KG1 (cell line): ENCODE measurements around the gene AK9.
A peak's percentile ranks its signal among the peaks of the same experiment; 100 is the strongest.

Source experiments
- DNase-seq: peaks from one replicate; lab custom pipeline; 2025; lab: John Stamatoyannopoulos, UW

The AK9 gene

DNA sequence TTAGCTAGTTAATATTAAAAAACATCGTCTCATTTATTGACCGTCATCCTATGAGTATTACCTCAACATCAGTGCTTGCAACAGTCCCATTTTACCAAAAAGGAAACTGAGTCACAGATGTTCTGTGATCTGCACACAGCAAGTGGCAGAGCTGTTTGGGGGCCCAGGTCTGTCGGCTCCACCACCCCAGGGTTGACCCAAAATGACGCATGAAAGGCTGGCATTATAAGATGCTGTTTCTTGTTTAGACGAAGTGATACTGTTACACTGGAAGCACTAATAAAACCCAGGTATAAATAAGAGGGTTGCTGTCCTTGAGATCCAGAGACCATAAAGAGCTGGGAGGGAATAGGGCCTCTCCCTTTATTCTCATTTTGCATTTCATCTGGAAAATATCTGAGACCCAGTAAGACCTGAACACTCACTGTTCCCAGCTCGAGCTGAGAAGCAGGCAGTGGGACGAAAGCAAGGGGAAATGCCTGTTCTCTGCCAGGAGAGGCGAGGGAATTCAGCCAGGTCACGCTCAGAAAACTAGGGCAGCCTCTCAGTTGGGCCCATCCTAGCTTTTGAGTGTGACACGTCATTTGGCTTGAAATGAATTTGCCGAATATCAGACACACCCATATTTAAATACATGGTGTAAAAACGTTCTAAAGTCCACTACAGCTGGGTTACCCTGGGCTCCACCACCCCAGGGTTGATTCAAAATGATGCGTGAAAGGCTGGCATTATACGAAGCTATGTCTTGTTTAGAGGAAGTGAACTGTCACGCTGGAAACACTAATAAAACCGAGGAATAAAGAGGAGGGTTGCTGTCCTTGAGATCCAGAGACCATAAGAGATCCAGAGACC is 234.1 kb downstream of the AK9 start:
- DNase-seq = no peak

DNA sequence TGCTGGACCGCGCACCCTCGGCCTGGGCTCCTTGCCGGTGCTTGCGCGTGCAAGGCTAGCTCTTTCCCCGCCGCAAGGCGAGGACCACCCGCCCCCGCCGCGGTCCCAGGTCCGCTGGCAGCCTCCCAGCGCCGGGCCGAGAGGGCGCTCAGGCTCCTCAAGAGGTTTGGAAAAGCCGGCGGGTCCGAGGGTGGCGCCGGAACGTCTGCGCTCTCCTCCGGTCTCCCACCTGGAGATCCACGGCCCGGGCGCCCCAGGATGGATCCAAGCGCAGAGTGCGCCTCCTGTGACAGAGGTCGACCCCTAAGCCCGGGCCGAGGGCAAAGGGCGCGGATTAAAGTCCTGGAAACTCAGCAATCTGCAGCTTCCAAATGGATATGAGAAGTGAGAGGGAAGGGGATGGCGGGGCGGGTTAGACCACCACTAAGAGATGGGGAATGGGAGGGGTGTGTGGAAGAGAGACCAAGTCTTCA is 234.9 kb downstream of the AK9 start:
- no peak for DNase-seq

DNA sequence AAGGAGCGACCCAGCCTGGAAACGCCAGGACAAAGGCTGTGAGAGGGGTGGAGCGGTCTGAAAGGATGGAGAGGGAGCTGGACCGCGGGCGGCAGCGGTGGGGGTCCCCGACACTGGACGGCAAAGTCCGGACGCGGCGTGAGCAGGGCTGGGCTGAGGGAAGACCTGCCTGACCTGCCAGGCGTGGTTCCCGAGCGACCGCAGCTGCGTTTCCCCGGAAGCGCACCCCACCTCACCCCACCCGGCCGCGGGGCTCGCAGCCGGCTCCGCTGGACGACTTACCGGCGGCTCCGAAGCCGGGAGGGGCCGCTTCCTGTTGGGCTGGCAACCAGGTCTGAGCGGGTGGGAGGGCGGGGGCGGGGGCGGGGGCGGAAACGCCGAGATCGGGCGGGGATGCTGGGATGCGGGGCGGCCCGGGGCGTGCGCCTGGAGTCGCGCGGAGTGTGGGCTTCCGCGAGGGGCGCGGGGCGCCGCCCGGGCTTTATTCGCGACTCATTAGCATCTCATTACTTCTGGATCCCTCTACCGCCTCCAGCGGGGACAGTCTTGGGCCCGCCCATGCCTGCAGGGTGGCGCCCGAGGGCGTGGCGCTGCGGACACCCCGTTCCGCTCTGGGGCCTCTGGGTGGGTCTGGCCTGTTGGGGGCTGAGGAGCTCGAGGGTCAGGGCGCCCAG is 235.4 kb downstream of the AK9 start, which contains the start of gene MICAL1:
Gene MICAL1, minus strand, starts transcription at position 336 of the 674 bp plus-strand sequence. CDS start 1,576 bp downstream, outside the sequence.
- DNase-seq = peak; percentile 41

DNA sequence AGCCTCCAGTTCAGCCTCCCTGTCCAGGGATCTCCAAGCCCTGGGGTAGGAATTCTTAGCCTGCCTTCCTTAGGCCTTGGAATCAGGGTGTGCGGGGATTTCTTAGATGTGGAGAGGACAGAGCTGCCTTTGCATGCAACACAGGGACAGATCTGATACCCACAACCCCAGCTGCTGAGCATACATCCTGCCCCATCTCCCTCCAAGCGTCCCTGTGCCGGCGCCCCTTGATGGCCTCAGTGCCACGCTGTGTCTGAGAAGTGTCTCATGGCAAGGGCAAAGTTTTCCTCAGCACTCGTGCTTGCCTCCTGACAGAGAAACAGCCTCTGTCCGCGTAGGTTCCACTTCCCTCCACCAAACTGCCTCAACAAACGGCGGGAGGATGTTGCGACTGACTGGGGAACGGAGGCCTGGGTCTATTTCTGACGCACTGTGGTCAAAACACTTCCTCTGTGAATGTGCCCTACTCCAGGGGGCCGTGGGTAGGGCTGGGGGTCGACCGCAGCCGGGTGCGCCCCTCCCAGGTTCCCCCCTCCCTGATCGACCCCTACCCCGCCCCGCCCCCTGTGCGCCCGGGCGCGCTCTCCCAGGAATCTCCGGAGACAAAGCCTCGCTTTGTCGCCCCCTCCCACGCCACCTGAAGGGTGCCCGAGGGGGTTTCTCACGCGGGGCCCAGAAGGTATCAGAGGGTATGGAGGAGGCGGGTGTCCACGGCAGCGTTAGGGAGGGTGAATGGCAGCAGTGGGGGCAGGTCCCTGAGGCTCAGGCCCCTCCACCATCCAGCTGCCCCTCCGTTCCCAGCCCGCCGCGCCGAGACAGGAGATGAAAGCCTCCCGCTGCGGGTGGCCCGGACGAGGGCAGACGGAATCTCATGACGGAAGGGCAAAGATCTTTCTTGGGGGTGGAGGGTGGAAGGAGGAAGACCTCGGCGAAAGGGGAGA is 236.2 kb downstream of the AK9 start:
- peak; percentile 76 for DNase-seq

DNA sequence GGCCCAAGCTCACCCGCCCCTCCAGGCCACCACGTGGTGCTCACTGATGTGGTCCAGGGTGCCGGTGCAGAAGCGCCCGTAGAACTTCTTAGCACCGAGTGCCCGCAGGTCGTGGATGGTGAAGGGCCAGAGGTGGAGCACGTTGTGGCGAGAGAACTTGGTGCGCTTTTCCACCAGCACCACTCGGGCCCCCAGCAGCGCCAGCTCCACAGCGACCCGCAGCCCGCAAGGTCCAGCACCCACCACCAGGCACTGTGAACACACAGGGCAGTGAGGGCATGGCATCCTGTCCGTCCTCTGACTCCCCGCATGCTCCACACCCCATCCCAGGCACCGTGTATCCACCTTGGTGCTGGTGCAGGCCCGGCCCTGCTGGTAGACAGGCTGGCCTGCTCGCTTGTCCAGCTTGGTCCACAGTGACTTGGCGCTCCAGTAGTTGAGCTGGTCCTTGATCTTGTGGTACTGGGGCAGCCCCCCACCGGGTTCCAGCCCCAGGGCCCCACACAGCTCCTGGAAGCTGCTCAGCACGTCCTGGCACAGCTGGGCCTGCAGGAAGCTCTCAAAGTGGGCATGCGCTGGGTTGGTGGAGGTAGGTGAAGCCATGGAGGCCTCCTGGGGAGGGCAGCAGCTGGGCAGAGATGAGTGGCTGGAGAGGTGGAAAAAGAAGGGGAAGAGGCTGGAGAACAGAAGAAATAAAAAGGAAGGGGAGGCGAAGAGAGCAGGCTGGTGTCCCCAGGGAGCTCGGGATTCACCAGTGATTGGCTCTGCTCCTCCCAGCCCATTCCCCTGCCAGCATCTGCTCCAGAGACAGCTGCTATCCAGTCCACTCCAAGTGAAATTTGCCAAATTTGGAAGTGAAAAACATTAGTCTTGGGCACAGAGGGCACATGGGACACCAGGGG is 237.2 kb downstream of the AK9 start:
- no peak for DNase-seq

DNA sequence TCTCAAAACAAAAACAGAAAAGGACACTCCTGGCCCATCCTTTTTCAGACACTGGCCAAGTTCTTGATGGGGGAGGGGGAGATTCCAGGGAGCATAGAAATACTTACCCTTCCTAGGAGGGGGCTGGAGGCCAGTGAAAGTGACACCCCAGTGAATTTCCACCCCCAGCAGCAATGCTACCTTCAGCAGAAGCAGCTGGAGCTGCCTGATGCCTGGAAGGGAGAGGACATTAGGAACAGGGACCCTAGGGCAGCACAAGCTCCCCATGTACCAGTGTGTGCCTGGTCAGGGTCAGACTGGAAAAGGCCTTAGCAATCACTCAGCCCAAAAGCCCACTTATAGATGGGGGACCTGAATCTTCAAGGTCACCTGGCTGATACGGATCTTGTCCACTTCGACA is 237.8 kb downstream of the AK9 start:
- DNase-seq = no peak

DNA sequence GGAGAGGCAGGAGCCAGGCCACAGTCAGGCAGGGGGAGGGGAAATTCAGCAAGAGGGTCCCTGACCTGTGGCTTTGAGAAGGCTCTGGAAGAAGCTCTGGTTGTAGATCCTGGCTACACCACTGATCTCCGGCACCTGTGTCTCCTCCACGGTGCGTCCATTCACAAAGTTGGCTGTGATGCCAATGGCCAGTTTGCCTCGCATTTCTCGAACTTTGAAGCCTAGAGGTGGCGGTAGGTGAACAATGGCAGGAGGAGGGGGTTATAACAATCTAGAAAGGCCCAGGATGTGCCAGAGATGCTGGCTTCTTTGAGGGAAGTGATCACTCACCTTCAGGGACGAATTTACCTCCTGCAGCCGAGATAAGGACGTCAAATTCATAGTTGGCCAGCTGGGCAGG is 238.8 kb downstream of the AK9 start:
- DNase-seq = no peak

DNA sequence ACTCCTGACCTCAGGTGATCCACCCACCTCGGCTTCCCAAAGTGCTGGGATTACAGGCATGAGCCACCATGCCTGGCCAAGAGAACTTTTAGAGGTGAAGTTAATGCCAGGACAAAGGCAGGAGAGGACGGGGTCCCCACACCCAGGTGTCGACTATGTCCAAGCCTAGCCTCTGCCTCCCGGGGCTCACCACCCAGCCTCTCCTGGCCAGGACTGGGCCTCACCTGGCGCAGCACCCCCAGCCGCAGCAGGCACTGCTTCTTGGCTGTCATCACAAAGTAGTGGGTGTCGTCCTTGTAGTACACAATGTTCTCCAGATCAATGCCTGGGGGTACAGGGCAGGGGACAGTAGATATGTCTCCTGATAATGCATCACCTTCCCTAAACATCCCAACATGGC is 239.6 kb downstream of the AK9 start:
- no peak for DNase-seq

DNA sequence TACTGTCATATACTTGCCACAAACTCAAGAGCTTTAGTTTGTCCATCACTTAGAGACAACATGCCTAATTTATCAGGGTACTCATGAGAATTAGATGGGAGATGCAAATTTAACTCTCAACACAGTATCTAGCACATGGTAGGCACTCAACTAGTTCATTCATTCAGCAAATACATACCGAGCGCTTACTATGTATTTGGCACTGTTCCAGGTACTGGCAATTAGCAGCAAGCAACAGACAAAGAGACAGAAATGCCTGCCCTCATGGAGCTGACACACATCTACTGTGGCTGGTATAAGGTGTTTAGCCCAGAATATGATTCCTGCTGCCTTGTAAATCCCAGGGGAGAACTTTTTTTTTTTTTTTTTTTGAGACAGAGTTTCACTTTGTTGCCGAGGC is 240.2 kb downstream of the AK9 start:
- no peak for DNase-seq

DNA sequence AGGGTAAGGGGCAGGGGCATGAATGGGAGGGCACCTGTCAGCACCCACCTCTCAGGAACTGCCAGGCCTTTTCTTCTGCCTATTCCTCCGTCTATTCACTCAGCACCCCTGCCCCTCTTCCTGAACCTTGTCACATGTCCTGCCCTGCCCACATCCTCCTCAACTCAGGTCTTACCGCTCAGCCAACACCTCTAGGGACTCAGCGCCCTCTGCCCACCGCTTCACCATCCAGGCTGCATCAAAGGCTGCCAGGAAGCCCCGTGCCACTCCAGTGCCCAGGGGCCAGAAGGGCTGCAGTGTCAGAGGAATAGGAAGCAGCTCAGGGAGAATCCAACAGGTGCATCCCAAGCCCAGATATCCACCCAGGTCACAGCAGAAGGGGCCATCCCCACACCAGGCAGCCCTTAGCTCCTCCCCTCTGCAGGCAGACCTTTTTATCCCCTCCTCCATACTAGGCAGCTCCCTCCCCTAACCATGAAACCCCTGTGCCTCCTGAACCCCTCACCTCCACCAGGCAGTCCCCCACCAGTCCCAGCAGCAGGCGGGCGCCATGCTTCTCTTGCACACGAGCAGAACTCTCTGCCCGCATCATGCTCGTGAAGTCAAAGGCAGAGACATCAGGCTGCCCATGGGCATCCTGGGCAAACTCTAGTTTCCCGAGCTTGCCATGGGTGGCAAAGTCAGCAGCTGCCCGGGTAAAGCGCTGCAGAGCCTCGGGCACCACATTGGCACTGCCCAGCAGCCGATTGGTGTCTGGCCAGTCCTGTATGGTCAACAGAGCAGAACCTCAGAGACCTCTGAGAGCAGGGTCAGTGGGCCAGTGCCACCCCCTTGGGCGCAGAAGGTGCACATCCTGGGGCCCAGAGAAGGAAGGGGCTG is 241.0 kb downstream of the AK9 start:
- DNase-seq = no peak

DNA sequence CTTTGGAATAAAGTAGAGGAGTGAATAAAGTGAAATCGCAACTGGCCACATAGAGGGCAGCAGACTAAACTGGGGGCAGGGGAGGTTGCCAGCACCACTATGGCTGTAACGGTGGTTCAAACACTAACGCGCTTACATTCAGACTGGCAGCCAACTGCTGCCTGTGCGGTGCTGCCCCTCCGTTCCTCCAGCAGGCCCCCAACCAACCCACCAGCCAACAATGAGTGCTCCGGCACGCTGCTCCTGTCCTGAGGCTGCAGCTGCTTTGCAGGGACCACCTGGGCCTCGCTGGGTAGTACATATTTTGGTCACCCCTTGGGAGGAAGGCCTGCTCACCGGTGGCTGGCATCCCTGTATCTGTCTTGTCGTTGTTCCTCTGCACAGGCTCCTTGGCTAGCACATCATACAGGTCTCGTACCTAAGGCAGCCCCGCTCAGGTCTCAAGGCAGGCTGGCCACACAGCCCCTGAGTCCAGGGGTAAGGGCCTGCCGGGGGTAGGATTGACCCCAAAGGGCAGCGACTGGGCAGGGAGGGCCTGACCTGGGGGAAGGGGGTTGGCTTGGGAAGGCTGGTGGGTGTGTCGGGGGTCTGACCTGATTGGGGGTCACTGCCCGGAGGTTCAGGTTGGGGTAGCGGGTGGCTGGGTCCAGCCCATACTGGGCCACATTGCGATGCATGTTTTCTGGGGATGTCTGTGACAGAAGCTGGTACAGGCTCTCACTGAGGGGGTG is 241.8 kb downstream of the AK9 start:
- DNase-seq = no peak

DNA sequence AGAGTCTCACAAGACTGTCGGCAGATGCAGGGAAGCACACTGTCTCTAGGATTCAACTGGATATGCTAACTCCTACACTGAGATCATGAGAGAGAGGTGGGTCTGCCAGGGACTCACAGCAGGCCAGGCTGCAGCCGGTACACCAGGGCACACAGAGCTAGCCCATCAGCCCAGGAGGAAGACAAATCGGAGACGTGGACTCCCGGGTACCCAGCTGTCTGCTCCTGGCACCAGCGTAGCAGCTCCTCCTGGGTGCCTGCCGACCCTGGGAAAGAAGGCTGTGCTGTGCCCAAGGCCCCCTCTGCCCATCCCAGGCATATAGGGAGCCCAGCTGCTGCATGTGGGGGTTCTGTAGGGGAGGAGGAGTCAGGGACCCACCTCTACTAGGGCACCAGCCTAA is 242.4 kb downstream of the AK9 start:
- no peak for DNase-seq

DNA sequence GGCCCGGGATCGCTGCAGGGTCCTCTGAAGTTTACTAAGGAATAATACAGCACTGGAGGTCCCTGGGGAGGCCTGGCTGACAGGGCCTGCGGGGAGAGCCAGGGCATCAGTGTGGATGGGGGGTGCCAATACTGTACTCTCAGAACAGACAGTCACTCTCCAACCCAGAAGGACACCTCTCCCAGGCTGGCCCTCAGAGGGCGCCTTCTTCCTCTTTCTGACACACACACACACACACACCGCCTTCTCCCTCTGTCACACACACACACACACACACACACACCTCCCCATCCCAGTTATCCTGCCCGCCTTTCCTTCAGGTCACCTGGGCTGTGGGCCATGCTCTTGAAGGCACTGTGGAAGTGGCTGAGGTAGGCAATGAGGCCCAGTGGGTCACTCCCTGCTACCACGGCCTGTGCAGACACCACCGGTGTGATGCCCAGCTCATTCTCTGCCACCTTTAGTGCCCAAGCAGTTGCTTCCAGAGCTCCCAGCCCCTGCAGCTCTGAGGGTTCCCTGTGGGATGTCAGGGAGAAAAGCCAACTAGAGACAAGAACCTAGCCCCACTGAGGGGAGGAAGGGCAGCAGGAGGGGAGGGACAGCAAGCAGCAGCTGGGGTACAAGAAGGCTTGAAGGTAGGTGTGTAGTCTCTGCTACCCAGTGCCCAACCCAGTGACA is 243.0 kb downstream of the AK9 start:
- DNase-seq = no peak

DNA sequence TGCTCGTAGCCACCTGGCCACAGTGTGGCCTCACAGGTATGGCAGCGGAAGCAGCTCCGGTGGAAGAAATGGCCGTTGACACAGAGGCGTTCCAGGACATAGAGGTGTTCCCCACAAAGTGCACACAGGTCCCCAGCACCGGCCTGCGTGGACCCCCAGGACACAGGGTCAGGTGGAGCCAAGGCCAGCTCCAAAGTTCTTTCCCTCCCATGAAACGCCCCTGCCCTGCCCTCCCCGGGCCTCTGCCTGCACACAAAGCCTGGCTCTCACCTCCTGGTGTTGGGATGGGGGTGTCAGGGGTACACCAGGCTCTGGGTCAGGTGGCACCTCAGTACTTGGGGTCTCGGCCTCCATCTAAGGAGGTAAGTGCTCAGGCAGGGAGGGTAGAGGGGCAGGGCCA is 243.9 kb downstream of the AK9 start:
- no peak for DNase-seq

DNA sequence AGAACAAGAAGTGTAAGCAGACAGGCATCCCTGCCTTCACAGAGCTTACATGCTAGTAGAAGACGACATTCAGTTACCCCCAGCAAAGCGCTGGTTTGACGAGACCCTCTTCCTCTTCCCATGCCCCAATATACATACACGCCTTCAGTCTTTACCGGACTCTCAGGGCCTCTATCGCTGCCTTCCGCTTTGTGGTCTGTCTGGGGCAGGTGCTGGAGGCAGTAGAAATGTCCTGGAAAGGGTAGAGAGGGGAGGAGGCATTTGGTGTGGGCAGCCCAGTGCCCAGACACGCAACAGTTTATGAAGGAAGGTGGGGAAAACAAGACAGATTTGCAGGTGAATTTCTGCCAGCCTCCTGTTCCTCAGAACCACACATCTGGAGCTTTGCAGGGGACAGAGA is 244.5 kb downstream of the AK9 start:
- no peak for DNase-seq

DNA sequence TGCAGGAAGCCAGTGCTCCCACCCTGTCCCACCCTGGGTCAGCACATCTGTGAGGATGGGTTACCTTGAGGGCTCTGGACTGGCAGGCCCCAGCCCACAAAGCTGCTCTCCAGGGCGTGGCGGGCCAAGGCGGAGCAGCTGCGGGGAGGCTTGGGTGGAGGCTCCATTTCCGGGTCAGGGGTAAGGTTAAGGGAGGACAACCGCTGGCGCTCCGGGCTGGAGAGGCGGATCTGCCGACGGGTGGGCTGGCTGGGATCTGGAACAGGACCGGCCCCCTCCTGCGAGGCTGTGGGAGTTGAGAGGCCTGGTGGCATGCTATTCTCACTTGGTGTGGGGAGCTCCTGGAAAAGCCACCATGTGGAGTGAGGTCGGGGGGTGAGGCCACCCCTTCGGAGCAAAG is 244.9 kb downstream of the AK9 start:
- no peak for DNase-seq

DNA sequence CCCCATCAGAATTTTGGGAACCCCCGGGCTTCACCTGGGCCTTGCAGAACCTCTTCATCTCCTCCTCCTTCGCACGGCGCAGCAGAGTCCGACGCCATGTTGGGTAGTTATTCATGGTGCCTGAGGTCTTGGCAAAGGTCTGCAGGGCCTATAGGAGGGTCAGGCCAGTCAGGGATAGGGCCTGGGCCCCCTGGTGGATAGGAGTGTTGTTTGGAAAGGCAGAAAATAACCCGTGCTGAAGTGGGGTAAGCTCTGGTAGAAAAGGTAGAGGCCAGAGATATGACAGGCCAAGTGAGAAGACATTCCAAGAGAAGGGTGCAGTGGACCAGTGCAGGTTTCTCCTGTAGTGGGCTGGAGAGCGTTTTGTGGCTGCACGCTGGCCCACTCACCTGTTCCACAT is 245.6 kb downstream of the AK9 start:
- DNase-seq = no peak

DNA sequence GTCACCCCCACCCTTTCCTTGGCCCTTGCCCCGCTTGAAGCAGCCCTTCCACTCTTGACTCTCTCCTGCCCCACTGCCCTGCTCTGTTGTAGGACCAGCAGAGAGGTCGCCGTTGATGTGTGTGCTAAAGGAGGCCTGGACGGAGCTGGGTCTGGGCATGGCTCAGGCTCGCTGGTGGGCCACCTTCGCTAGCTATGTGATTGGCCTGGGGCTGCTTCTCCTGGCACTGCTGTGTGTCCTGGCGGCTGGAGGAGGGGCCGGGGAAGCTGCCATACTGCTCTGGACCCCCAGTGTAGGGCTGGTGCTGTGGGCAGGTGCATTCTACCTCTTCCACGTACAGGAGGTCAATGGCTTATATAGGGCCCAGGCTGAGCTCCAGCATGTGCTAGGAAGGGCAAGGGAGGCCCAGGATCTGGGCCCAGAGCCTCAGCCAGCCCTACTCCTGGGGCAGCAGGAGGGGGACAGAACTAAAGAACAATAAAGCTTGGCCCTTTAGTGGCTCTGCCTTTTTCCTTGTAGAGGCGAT is 247.5 kb downstream of the AK9 start:
- DNase-seq = no peak
